Right cardiac atrium (tissue), 5 donors: ENCODE measurements around the gene WDR72. TPM values are rescaled to one million over a fixed set of nuclear protein-coding genes. Genes with fewer than 3 reads are reported as not detected.
A peak's percentile ranks its signal among the peaks of the same experiment; 100 is the strongest.

Source experiments
- ATAC-seq, 2 donors: fragments of 200-7000 bp; cut with Tn5 transposase; one replicate each; pipeline versions ENCODE4 v1.8.0 to v1.9.1; 2020; ENCODE audit warnings: moderate library complexity in 2 of 2, mild to moderate bottlenecking in 1 of 2
- DNase-seq, 3 donors: peaks; one replicate each; pipeline ENCODE4 v3.0.0-alpha.2; 2020
- H3K27ac ChIP-seq: one replicate; pipeline ENCODE4 v1.5.1; 2013; ENCODE audit warnings: mild to moderate bottlenecking, low read length, control low read depth, moderate library complexity
- H3K27me3 ChIP-seq: one replicate; pipeline ENCODE4 v1.6.1; 2013; ENCODE audit not compliant: control insufficient read depth, insufficient read depth
- H3K4me1 ChIP-seq: one replicate; pipeline ENCODE4 v1.6.1; 2013; ENCODE audit warnings: low read length; ENCODE audit not compliant: control insufficient read depth, insufficient read depth
- H3K4me3 ChIP-seq: one replicate; pipeline ENCODE4 v1.5.1; 2013; ENCODE audit warnings: low read length, control low read depth
- H3K9me3 ChIP-seq: one replicate; pipeline ENCODE4 v1.6.1; 2013; ENCODE audit warnings: low read length; ENCODE audit not compliant: control insufficient read depth
- WGBS: extraction: QIAGEN DNeasy Blood & Tissue Kit; methylation state at CpG from one replicate; pipeline ENCODE4 v1.1.7; 2013; 5-methylcytosine and 5-hydroxymethylcytosine counted together
- intact Hi-C, 4 donors: fragments of 100-400 bp; cut with DNase I; formaldehyde crosslinking; loops; one replicate each; pipeline versions ENCODE4 v1.11.0 to v1.14.0; 2022 to 2023
- polyA plus RNA-seq: library from polyadenylated mRNA; stranded (reverse); fragments of 200-250 nt; gene quantifications from one replicate; pipeline ENCODE4 v1.2.3, GENCODE V29; 2013
- total RNA-seq, 4 donors: library from RNA; stranded (reverse); fragmentation: NEBNext Ultra II Directional; extraction: Animal tissue kit (Norgen Biotek cat#: 25700); gene quantifications; one replicate each; pipeline ENCODE4 v1.2.1, GENCODE V29; 2021
- donor health status: healthy with polysubstance abuse.
- donor health status: DM: no; HTN: yes; CAD: no.
- donor health status: DM: no; HTN: no; CAD: no.
- donor health status: DM: no; HTN: yes; CAD: no; lungs with severe emphysema.
- donor health status: DM: yes; HTN: yes; CAD: no.

The WDR72 gene
- total and polyA plus RNA-seq, 5 donors, result 0.05 to 0.31 (median 0.12) TPM

- ATAC-seq (no peak), DNase-seq (no peak)
- H3K4me3 ChIP-seq, result no peak overlapping the region
- H3K27me3 ChIP-seq, result no peaks in the 10 kb centered on the region
- H3K9me3 ChIP-seq, result no peaks in the 10 kb centered on the region
- H3K27ac ChIP-seq, result no peak overlapping the region
- no peaks in the 10 kb centered on the region for H3K4me1 ChIP-seq
- WGBS, result 72% methylated on average over 5 of the region's 5 CpGs
- intact Hi-C loops, result loop anchor here in 1 of 4 donors (10.0 kb wide), 1 partner anchor 55 kb away; no protein-coding TSS in a partner anchor
These were observed 169.9 kb downstream of the WDR72 start for GRCh38 chr15:53589520-53590057.

DNA sequence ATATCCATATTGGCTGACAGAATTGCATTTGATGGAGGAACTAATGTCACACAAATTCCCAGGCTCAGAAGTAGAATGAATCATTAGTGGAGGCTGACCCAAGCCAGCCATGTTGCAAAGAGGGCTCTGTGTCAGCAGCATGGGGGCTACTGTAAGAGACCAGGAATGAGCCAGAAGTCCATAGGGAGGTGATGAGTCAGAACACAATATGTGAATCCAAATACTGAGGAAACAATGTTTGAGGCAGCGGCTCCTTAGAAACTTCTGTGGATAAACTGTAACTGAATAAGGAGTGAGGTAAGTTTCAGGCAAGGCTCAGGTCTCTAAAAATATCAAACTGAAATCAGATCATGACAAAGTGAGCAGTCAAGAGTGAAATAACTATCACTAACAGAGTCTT lies 170.7 kb downstream of the WDR72 start:
- intact Hi-C loops, result no loop called here

GRCh38 chr15:53586799-53587198 lies 172.7 kb downstream of the WDR72 start:
- Histone ChIP-seq H3K4me3 (no peak overlapping the region), H3K4me1 (no peaks in the 10 kb centered on the region), H3K9me3 (no peaks in the 10 kb centered on the region), H3K27me3 (no peaks in the 10 kb centered on the region), H3K27ac (no peak overlapping the region)
- DNase-seq, result peak; percentile 14 to 63 (median 36)
- ATAC-seq, result no peak
- intact Hi-C loops, result no loop called here
- WGBS, result 36% methylated on average over 3 of the region's 3 CpGs

More for the DNA sequence above, 170.7 kb downstream of the WDR72 start:
- H3K4me1 ChIP-seq, result no peaks in the 10 kb centered on the region
- WGBS, result 85% methylated on average over 1 of the region's 1 CpG
- no peaks in the 10 kb centered on the region for H3K27me3 ChIP-seq
- H3K27ac ChIP-seq, result no peak overlapping the region
- ATAC-seq (no peak), DNase-seq (no peak)
- H3K4me3 ChIP-seq, result no peak overlapping the region
- H3K9me3 ChIP-seq, result no peaks in the 10 kb centered on the region

GRCh38 chr15:53581513-53581912 lies 177.9 kb downstream of the WDR72 start:
- no peak for ATAC-seq
- Histone ChIP-seq H3K27ac (no peak overlapping the region), H3K9me3 (no peaks in the 10 kb centered on the region), H3K27me3 (no peaks in the 10 kb centered on the region), H3K4me3 (no peak overlapping the region), H3K4me1 (no peaks in the 10 kb centered on the region)
- no peak for DNase-seq
- intact Hi-C loops, result no loop called here
- 72% methylated on average over 1 of the region's 1 CpG for WGBS

- Histone ChIP-seq H3K27ac (no peak overlapping the region), H3K9me3 (no peaks in the 10 kb centered on the region), H3K4me1 (no peaks in the 10 kb centered on the region), H3K27me3 (no peaks in the 10 kb centered on the region), H3K4me3 (no peak overlapping the region)
- WGBS, result 24% methylated on average over 3 of the region's 3 CpGs
- intact Hi-C loops, result no loop called here
- ATAC-seq (no peak), DNase-seq (peak in 2 of 3 donors; percentile 13 to 23)
These were observed 179.1 kb downstream of the WDR72 start for GRCh38 chr15:53580366-53580765.

GRCh38 chr15:53576841-53577240 lies 182.6 kb downstream of the WDR72 start:
- 49% methylated on average over 1 of the region's 1 CpG for WGBS
- Histone ChIP-seq H3K4me1 (no peaks in the 10 kb centered on the region), H3K27ac (no peak overlapping the region), H3K4me3 (no peak overlapping the region), H3K27me3 (no peaks in the 10 kb centered on the region), H3K9me3 (no peaks in the 10 kb centered on the region)
- no peak for ATAC-seq
- intact Hi-C loops, result no loop called here
- DNase-seq, result no peak

GRCh38 chr15:53573091-53573490 lies 186.4 kb downstream of the WDR72 start:
- no peak for ATAC-seq
- no peaks in the 10 kb centered on the region for H3K4me1 ChIP-seq
- H3K4me3 ChIP-seq, result no peak overlapping the region
- H3K9me3 ChIP-seq, result no peaks in the 10 kb centered on the region
- intact Hi-C loops, result no loop called here
- H3K27me3 ChIP-seq, result no peaks in the 10 kb centered on the region
- no peak for DNase-seq
- no peak overlapping the region for H3K27ac ChIP-seq

- WGBS, result 73% methylated on average over 3 of the region's 3 CpGs
- H3K4me3 ChIP-seq, result no peak overlapping the region
- no peaks in the 10 kb centered on the region for H3K27me3 ChIP-seq
- H3K27ac ChIP-seq, result no peak overlapping the region
- DNase-seq (no peak), ATAC-seq (no peak)
- no peaks in the 10 kb centered on the region for H3K9me3 ChIP-seq
- intact Hi-C loops, result no loop called here
- H3K4me1 ChIP-seq, result no peaks in the 10 kb centered on the region
These were observed 189.5 kb downstream of the WDR72 start for GRCh38 chr15:53569751-53570480.

DNA sequence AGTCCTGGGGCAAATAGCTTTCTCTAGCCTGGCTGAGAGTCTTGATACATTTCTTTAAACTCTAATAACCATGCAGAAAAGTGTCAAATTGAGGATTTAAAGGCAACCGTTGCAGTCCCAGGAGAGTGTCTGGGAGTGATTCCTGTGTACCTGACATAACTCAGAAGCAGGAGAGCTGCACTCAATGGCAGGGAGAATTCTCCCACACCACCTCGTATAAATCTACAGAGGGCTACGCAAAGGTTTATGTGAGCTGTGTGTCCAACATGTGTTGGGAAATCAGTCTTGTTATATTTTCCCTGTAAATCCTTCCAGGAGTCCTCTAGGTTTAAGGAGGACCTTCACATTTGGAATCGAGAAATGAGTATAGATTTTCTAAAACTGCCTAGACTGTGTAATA lies 192.6 kb downstream of the WDR72 start:
- H3K27me3 ChIP-seq, result no peaks in the 10 kb centered on the region
- DNase-seq (no peak), ATAC-seq (no peak)
- H3K27ac ChIP-seq, result no peak overlapping the region
- no peaks in the 10 kb centered on the region for H3K4me1 ChIP-seq
- intact Hi-C loops, result no loop called here
- H3K9me3 ChIP-seq, result no peaks in the 10 kb centered on the region
- H3K4me3 ChIP-seq, result no peak overlapping the region
- 85% methylated on average over 4 of the region's 4 CpGs for WGBS

DNA sequence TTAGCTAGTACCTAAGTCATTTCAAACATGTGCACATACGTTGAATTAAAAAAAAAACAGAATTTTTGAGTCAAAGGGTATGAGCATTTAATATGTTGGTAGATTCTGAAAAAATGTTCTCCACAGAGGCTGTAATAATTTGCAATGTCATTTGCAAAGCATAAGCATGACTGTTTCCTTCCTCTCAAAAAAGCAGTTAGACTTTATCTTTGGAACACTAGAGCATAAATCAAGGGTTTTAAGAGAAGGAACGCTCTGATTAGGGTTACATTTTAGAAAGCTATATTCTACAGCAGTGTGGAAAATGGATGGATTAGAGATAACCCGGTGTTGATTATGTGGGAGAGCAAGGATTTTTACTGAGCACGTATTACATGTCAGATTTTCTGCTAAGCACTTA lies 193.7 kb downstream of the WDR72 start:
- Histone ChIP-seq H3K4me1 (no peaks in the 10 kb centered on the region), H3K9me3 (no peaks in the 10 kb centered on the region), H3K27me3 (no peaks in the 10 kb centered on the region), H3K4me3 (no peak overlapping the region), H3K27ac (no peak overlapping the region)
- intact Hi-C loops, result no loop called here
- no peak for DNase-seq
- no peak for ATAC-seq
- 49% methylated on average over 4 of the region's 4 CpGs for WGBS

DNA sequence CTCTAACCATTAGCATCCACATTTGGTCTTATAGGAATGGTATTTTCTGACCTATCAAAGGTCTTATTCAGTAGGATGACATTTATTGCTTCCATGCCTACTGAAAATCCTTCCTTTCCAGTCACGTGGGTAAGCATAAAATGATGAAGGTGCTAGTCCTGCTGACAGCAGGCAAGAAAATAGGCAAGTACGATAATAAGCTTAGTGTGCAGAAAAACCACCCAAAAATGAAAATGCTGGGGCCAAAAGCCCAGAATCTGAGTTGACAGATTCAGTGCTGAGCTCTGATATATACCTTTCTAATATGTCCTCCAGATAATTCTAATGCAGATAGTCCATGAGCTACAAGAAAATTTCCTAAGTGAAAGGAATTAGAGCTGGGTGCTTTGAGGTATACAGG lies 194.8 kb downstream of the WDR72 start:
- Histone ChIP-seq H3K27ac (no peak overlapping the region), H3K27me3 (no peaks in the 10 kb centered on the region), H3K9me3 (no peaks in the 10 kb centered on the region), H3K4me3 (no peak overlapping the region), H3K4me1 (no peaks in the 10 kb centered on the region)
- intact Hi-C loops, result no loop called here
- ATAC-seq, result no peak
- DNase-seq, result no peak
- WGBS, result 66% methylated on average over 2 of the region's 2 CpGs
